ENCODE data around the gene PLCD3. TPM values are rescaled to one million over a fixed set of nuclear protein-coding genes. Genes with fewer than 3 reads are reported as not detected.

PLCD3 gene
- total RNA-seq, 2 experiments from 2014 or later, result 1.4 to 4.6 TPM

DNA sequence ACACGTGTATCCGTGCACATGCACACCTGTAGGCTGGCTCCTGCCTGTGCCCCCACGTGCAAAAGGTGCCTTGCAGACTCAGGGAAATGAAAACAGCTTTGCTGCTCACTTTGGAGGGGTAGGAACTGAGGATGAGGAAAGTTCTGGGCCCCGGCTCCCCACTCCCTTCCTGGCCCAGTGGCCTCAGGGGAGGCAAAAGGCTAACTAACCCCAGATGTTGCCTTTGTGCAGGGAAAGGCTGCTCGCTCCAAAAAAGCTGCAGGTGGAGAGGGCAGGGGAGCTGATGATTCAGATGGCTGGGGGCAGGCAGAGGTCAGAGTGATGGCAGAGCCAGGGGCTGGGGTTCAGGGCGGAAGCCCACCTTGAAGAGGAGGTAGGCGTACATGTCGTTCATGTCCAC, 12.4 kb downstream of the PLCD3 start:
- intact Hi-C loops (cut with micrococcal nuclease; ENCODE audit: unreplicated experiment), result no loop called here
- no peaks in the 10 kb centered on the region for H3K9me2 ChIP-seq (ENCODE audit: insufficient read depth, low read length)

DNA sequence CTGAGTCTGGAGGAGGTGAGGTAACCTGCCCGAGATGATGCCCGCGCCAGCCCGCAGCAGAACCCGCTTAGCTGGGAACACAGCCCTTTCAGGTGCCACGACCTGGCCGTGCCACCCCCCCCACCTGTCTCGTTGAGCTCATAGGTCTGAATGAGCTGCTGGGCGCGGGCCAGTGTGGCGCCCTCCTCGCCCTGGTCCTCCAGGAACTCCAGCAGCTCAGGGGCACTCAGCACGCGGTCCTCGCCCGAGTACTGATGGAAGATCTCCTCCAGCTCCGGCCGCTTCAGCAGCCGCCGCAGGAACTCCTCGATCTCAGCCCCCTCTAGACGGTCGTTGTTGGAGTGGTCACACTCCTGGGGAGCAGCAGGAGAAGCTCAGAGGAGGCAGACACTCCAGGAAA, 13.6 kb downstream of the PLCD3 start:
- ChIA-PET CTCF (ENCODE audit: unreplicated experiment) (no interaction called here), POLR2A (no interaction called here)
- intact Hi-C loops (cut with micrococcal nuclease; ENCODE audit: unreplicated experiment), result no loop called here
- TF ChIP-seq EZH2phosphoT487 (IDR thresholded peaks at IDR 0.05; ENCODE audit: borderline replicate concordance, low read depth, low read length), result no peak
- TF ChIP-seq, protein P1, sequence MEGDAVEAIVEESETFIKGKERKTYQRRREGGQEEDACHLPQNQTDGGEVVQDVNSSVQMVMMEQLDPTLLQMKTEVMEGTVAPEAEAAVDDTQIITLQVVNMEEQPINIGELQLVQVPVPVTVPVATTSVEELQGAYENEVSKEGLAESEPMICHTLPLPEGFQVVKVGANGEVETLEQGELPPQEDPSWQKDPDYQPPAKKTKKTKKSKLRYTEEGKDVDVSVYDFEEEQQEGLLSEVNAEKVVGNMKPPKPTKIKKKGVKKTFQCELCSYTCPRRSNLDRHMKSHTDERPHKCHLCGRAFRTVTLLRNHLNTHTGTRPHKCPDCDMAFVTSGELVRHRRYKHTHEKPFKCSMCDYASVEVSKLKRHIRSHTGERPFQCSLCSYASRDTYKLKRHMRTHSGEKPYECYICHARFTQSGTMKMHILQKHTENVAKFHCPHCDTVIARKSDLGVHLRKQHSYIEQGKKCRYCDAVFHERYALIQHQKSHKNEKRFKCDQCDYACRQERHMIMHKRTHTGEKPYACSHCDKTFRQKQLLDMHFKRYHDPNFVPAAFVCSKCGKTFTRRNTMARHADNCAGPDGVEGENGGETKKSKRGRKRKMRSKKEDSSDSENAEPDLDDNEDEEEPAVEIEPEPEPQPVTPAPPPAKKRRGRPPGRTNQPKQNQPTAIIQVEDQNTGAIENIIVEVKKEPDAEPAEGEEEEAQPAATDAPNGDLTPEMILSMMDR (conservative IDR thresholded peaks at IDR 0.05; ENCODE audit: low read length), result no peak
- Histone ChIP-seq H3K9me3 (ENCODE audit: low read length) (no peaks in the 10 kb centered on the region), H3K36me3 (ENCODE audit: insufficient read depth, low read length) (no peaks in the 10 kb centered on the region), H3K4me2 (ENCODE audit: low read length) (no peak overlapping the region), H2AFZ (ENCODE audit: low read length) (no peak overlapping the region), H3K9me2 (ENCODE audit: insufficient read depth, low read length) (no peaks in the 10 kb centered on the region), H3K4me1 (ENCODE audit: insufficient read depth, low read length, poor library complexity, severe bottlenecking) (no peaks in the 10 kb centered on the region), H3K4me3 (ENCODE audit: low read depth, low read length, poor library complexity, severe bottlenecking) (no peak overlapping the region), H4K20me1 (ENCODE audit: insufficient read depth, low read length) (no peaks in the 10 kb centered on the region), H3K79me2 (ENCODE audit: insufficient read depth, low read depth, low read length) (no peaks in the 10 kb centered on the region), H3K27ac (ENCODE audit: low read depth, low read length, poor library complexity, severe bottlenecking) (no peak overlapping the region)
- no peak for DNase-seq (ENCODE audit: low spot score)
- no TSS peak for BruUV-seq (replicated peaks)

More for the DNA sequence above, 12.4 kb downstream of the PLCD3 start:
- no TSS peak for BruUV-seq (replicated peaks)
- Histone ChIP-seq H3K79me2 (ENCODE audit: insufficient read depth, low read depth, low read length) (no peaks in the 10 kb centered on the region), H3K4me1 (ENCODE audit: insufficient read depth, low read length, poor library complexity, severe bottlenecking) (no peaks in the 10 kb centered on the region), H3K4me2 (ENCODE audit: low read length) (no peak overlapping the region), H2AFZ (ENCODE audit: low read length) (no peak overlapping the region), H3K4me3 (ENCODE audit: low read depth, low read length, poor library complexity, severe bottlenecking) (no peak overlapping the region), H4K20me1 (ENCODE audit: insufficient read depth, low read length) (no peaks in the 10 kb centered on the region), H3K36me3 (ENCODE audit: insufficient read depth, low read length) (no peaks in the 10 kb centered on the region), H3K9me3 (ENCODE audit: low read length) (no peaks in the 10 kb centered on the region), H3K27ac (ENCODE audit: low read depth, low read length, poor library complexity, severe bottlenecking) (no peak overlapping the region)
- CTCF ChIA-PET (ENCODE audit: unreplicated experiment), result no interaction called here
- POLR2A ChIA-PET, result no interaction called here
- TF ChIP-seq EZH2phosphoT487 (IDR thresholded peaks at IDR 0.05; ENCODE audit: borderline replicate concordance, low read depth, low read length), result no peak
- TF ChIP-seq, protein P1 (conservative IDR thresholded peaks at IDR 0.05; ENCODE audit: low read length), result no peak
- DNase-seq (ENCODE audit: low spot score), result no peak

DNA sequence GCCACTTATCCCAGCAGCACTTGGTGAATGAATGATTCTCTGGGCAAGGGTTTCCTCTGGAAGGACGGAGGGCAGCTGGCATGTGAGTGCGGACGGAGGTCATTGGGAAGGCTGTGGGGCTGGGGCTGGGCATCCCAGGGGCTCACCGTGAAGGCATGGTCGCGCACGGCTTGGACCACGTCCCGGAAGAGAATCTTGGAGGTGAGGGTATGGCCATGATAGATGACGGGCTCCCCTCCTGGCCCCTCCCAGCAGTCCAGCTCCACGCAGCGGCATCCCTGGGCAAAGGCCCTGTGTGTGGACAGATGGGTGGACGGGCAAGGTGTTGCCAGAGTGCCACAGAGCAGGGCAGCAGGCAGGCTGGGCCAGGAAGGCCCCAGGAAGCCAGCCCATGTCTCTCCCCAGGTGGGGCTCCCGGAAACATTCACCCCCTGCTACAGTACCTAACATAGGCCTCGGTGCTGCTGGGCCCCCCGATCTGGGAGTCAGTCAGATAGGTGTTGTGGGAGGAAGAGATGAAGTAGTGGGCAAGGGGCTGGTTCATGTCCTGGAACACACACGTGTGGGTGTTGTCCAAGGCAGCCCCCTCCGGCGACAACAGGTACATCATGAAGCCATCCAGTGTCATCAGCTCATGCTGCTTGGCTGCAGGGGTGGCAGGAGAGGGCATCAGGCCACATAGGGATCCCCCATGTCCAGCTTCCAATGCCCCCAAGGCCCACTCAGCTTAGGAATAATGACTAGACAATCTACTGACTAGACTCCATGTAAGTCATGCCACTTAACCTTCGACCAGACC, 14.3 kb downstream of the PLCD3 start:
- H4K20me1 ChIP-seq (ENCODE audit: insufficient read depth, low read length), result no peaks in the 10 kb centered on the region
- no peak for DNase-seq (ENCODE audit: low spot score)
- no peak overlapping the region for H3K4me2 ChIP-seq (ENCODE audit: low read length)
- no TSS peak for BruUV-seq (replicated peaks)
- H3K36me3 ChIP-seq (ENCODE audit: insufficient read depth, low read length), result no peaks in the 10 kb centered on the region
- CTCF ChIA-PET (ENCODE audit: unreplicated experiment), result interaction anchor here (0.5 kb wide), 1 partner anchor 216 kb away, joined by 4 read pairs; no protein-coding TSS in a partner anchor
- H3K9me2 ChIP-seq (ENCODE audit: insufficient read depth, low read length), result no peaks in the 10 kb centered on the region
- no peaks in the 10 kb centered on the region for H3K79me2 ChIP-seq (ENCODE audit: insufficient read depth, low read depth, low read length)
- H3K9me3 ChIP-seq (ENCODE audit: low read length), result no peaks in the 10 kb centered on the region
- POLR2A ChIA-PET, result no interaction called here
- no peak overlapping the region for H3K4me3 ChIP-seq (ENCODE audit: low read depth, low read length, poor library complexity, severe bottlenecking)
- no peaks in the 10 kb centered on the region for H3K4me1 ChIP-seq (ENCODE audit: insufficient read depth, low read length, poor library complexity, severe bottlenecking)
- intact Hi-C loops (cut with micrococcal nuclease; ENCODE audit: unreplicated experiment), result no loop called here
- TF ChIP-seq, protein P1 (conservative IDR thresholded peaks at IDR 0.05; ENCODE audit: low read length), result no peak
- no peak for TF ChIP-seq EZH2phosphoT487 (IDR thresholded peaks at IDR 0.05; ENCODE audit: borderline replicate concordance, low read depth, low read length)
- H2AFZ ChIP-seq (ENCODE audit: low read length), result no peak overlapping the region
- no peak overlapping the region for H3K27ac ChIP-seq (ENCODE audit: low read depth, low read length, poor library complexity, severe bottlenecking)
